NCI-H2196 treated with DMSO at 0.1 percent for 48 hours (cell line): ENCODE measurements around the gene GMDS.
"Not testable (repeated sequence)": the region's sequence is repeated elsewhere in the genome, so short reads cannot be mapped to it uniquely, and the experiment has no call there.

Experiments
- DNase-seq: peaks from one replicate; lab custom pipeline; 2025; ENCODE audit not compliant: unreplicated experiment; lab: John Stamatoyannopoulos, UW

Gene GMDS

GRCh38 chr6:1668456-1668855 is 576.9 kb downstream of the GMDS start:
- not testable (repeated sequence) for DNase-seq

DNA sequence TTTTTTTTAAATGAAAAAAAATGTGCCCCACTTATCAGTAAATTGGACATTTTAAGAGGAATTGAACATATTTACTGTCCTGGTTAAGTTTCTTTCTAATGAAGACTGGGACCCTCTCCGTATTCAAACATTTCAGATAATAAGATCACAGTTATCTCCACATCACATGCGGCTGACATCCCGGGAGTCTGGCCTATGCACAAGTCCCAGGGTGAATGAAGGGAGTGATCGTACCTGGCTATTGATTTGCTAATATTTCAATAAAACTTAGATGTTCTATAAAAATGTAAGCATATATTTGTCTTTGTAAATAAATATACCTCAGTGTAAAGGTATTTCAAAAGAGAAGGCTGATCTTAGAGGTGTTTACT is 577.6 kb downstream of the GMDS start:
- no peak for DNase-seq

GRCh38 chr6:1667012-1667804 is 578.2 kb downstream of the GMDS start:
- no peak for DNase-seq

GRCh38 chr6:1665214-1665613 is 580.2 kb downstream of the GMDS start:
- no peak for DNase-seq

- no peak for DNase-seq
Measured at GRCh38 chr6:1664329-1664728, 581.1 kb downstream of the GMDS start.

- no peak for DNase-seq
Measured at GRCh38 chr6:1663511-1663910, 581.9 kb downstream of the GMDS start.

- no peak for DNase-seq
Measured at GRCh38 chr6:1662534-1662933, 582.9 kb downstream of the GMDS start.

GRCh38 chr6:1659816-1660215 is 585.6 kb downstream of the GMDS start:
- no peak for DNase-seq

DNA sequence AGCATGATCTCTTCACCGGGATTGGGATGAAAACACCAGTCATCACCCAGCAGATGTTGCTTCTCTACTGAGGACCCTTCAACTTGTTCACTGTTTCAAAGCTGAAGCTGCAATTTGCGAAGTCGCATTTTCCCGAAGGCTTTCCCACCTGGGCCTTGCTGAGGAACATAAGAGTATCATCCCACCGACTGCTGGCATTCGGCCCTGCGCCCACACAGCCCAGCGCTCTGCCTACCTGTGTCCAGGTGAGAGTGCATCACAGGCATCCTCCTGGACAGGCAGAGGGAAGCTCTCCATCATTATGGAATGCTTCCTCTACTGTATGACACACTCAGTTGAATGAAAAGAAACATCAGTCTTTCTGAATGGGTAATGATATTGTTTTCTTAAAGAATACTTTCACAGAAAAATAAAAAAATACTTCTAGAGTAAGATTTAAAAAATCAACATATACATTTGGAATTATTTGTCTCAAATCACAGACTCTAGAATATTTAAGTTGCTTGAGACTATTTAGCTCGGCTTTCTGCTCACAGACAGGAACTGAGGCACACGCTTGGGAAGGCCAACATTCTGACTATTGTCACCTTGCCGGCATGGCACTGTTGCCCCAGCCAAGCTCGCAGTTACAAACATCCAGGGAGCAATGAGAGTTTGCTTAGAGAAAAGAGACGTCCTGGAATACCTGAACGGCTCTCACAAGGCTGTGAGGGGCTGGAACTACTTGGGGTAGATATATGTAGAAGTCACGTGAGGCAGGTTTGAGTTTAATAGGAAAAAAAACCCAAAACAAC is 587.0 kb downstream of the GMDS start:
- DNase-seq = no peak

GRCh38 chr6:1657771-1658165 is 587.6 kb downstream of the GMDS start:
- DNase-seq = no peak

GRCh38 chr6:1657116-1657770 is 588.2 kb downstream of the GMDS start:
- no peak for DNase-seq

DNA sequence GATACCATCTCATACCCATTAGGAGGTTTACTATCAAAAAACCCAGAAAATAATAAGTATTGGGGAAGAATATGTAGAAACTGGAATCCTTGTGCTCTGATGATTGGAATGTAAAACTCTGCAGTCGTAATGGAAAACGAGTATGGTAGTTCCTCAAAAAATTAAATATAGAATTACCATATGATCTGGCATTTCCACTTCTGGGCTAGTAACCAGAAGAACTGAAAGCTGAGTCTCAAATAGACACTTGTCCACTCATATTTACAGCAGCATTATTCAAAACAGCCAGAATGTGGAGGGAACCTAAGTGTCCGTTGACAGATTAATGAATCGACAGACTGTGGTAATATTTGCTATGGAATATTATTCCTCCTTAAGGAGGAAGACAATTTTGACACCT is 591.4 kb downstream of the GMDS start:
- DNase-seq = no peak

- DNase-seq = no peak
Measured at GRCh38 chr6:1652842-1653241, 592.6 kb downstream of the GMDS start.

DNA sequence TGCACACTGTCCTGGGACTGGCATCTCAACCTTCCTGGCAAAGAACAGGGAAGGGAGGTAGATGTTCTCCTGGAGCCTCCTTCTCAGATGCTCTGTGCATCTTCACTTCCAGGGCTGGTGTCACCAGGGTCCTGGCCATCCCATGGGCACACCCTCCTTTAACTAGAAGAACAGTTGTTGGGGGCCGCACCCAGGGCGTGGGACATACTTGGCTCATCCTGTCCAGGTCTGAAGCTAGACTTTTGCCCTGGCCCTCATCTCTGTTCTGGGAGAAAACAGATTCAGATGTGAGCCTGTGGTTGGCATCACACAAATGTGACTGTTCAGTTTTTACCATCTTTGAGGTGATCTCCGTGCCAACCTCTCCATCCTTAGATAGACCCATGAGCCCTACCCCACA is 594.0 kb downstream of the GMDS start:
- DNase-seq = no peak

DNA sequence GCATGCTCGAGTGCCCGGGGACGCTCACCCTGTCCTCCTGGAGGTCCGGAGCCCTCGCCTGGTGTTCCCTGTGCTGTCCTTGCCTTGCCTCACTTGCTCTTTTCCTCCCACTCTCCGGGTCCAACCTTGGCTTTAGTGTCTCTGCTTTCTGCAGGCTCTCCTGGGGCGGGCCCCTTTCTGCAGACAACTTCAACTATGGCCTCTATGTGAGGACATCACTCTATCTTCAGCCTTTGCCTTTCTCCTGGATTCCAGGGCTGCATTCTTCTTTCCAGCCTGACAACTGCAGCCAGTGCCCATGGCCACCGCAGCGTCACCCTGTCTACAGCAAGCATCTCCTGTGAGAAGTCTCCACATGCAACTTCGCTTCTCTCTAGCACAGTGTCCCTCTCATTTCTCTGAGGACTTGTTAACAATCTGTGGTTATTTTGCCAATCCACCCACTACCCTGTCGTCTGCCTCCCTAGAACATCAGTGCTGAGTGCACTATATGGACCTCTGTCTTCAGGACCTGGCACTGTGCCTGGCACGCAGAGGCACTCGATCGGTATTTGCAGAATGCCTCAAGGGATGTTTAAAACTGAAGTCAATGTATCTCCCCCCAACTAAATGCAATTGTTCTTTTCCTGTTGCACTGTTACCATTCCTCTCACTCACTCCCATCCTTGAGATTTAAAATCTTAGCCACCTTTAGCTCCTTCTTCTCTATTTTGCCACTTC is 599.8 kb downstream of the GMDS start:
- no peak for DNase-seq

DNA sequence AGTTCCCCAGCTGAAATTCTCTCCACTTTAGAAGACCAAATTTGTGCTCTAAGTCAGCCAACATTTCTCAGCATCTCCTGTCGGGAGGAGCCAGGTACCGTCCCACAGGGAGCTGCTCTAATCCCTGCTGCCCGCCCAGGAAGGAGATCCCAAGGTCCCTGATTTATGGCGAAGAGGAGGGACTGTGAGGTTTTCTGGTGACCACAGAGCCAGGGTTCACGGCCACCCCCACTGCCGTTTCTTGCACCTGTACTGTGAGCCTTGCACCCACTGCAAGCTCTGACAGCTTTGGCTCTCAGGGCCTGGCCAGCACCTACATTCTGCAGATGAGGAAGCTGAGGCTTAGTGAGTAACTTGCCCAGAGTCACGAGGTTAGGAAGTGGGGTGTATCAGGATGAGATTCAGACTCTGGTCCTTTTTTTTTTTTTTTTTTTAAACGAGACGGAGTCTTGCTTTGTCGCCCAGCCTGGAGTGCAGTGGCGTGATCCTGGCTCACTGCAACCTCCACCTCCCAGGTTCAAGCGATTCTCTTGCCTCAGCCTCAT is 600.8 kb downstream of the GMDS start:
- no peak for DNase-seq

GRCh38 chr6:1643830-1644445 is 601.5 kb downstream of the GMDS start:
- no peak for DNase-seq

DNA sequence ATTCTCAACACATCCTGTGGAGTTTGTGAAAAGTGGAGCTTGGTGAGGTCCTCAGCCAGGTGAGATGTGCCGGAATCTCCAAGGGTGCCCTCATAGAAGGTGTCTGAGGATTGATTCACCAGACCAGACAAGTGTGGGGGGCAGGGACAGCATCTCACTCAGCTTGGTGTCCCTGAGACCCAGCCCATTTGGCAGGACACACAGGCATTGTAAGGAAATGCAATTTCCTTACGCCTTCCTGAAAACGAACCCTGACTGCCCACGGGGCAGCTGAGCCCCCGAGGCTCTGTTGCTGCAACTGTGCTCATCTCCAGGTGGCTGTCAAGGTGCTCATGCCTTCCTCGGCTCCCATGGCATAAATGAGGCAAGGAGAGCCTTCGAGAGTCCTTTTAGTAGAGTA is 602.3 kb downstream of the GMDS start:
- DNase-seq = no peak

DNA sequence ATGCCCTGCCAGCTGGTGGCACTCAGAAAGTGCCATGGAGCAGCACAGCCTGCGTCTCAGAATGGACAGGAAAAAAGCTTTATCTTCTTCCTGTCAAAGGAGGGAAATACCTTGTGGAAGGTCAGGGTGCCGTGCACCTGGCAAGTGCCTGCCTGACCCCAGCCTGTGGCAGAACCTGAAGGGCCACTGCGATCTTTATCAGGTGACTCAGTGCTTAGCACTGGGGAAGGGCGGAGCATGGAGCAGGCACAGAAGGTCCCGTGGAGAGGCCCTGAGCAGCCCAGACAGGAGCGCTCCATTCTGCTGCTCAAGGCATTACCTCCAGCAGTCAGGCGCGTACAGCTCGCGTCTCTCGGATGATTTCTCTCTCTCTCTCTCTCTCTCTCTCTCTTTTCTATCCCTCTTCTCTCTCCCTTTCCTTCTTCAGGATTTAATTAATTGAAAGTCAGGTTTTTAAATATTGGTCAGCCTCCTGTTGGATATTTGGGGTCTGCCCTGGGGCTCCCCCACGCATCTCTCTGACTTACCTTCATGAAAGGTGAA is 604.0 kb downstream of the GMDS start:
- DNase-seq = no peak

DNA sequence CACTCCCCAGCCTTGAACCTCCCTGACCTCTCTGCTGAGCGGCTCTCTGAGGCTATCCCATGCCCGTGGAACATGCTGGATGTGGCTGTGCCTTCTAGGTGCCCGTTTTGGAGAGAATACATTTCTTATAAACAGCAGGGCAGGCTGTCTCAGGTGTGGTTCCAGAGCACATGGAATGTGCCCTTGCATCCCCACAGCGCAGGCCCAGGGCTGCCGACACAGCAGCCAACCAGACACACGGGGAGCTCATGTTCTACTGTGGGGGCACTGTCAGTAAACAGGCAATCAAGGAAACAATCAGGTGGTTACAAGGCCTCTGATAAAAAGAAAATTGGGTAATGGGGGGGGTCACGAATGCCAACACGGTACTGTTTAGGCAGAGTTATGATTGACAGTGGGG is 604.9 kb downstream of the GMDS start:
- no peak for DNase-seq
